HepG2 (cell line): ENCODE results near the gene AQP10. TPM values are rescaled to one million over a fixed set of nuclear protein-coding genes. Genes with fewer than 3 reads are reported as not detected.
A peak's percentile ranks its signal among the peaks of the same experiment; 100 is the strongest.

Source experiments
- ATAC-seq: fragments of 200-7000 bp; cut with Tn5 transposase; 3 replicates; pipeline ENCODE4 v1.9.1; 2020; ENCODE audit warnings: mild to moderate bottlenecking, moderate library complexity
- BruUV-seq: library from RNA; stranded (reverse); fragments of 400-500 nt; replicated peaks from 2 replicates; lab custom pipeline; 2021; lab: Mats Ljungman, UMichigan
- CTCF ChIA-PET: fragments of 300-600 bp; formaldehyde crosslinking; extraction: SDS; loops from one replicate; lab custom pipeline; 2021; ENCODE audit warnings: low total read pairs, inconsistent platforms, low intra/inter-chr PET ratio; lab: Yijun Ruan, JAX
- POLR2A ChIA-PET: fragments of 350-600 bp; sonication (Branson Sonifier 250); formaldehyde crosslinking; loops from one replicate; lab custom pipeline; 2020; ENCODE audit warnings: antibody characterized with exemption, inconsistent platforms; lab: Yijun Ruan, JAX
- DNase-seq: peaks from one replicate; pipeline ENCODE4 v3.0.0-alpha.2; 2015; ENCODE audit warnings: low spot score
- FAIRE-seq: peaks from 3 replicates; lab custom pipeline; 2011; peaks lifted over from hg19 to GRCh38; lab: Jason Lieb, UNC
- H2AFZ ChIP-seq: one replicate; pipeline ENCODE4 v1.6.1; 2011; ENCODE audit warnings: low read length, inconsistent platforms
- H3K27ac ChIP-seq: fragments of 300-600 bp; 3 replicates; pipeline ENCODE4 v1.8.0; 2011; ENCODE audit warnings: mixed run types, mild to moderate bottlenecking, mixed read lengths, low read length, inconsistent platforms; ENCODE audit not compliant: insufficient read depth; ENCODE audit errors: extremely low read length
- H3K27me3 ChIP-seq, 2 experiments: fragments of 200-600 bp in 1 of 2; 2 replicates in 1 of 2; 3 replicates in 1 of 2; pipeline versions ENCODE4 v1.6.0 to v1.8.0; 2011; ENCODE audit warnings: low read length in 2 of 2, mild to moderate bottlenecking in 2 of 2, moderate library complexity in 2 of 2, inconsistent platforms in 1 of 2; ENCODE audit not compliant: insufficient read depth in 2 of 2, control insufficient read depth in 1 of 2
- H3K36me3 ChIP-seq, 2 experiments: fragments of 200-600 bp in 1 of 2; replicated peaks in 1 of 2; 2 replicates in 1 of 2; 3 replicates in 1 of 2; pipeline versions ENCODE4 v1.5.1 to v1.8.0; 2011; ENCODE audit warnings: low read length in 2 of 2, inconsistent platforms in 1 of 2; ENCODE audit not compliant: insufficient read depth in 2 of 2, control insufficient read depth in 1 of 2
- H3K4me1 ChIP-seq: 2 replicates; pipeline ENCODE4 v1.5.1; 2012; ENCODE audit warnings: low read length, inconsistent platforms; ENCODE audit not compliant: insufficient read depth
- H3K4me2 ChIP-seq: 2 replicates; pipeline ENCODE4 v1.6.0; 2011; ENCODE audit warnings: low read depth, low read length, inconsistent platforms
- H3K4me3 ChIP-seq, 3 experiments: fragments of 200-600 bp in 1 of 3; sonication (generic), shearing (Covaris generic) in 1 of 3; replicated peaks in 1 of 3; 2 replicates each; pipeline ENCODE4 v1.5.1; 2011 to 2016; ENCODE audit warnings: low read length in 3 of 3, inconsistent platforms in 2 of 3, low read depth in 2 of 3, mild to moderate bottlenecking in 2 of 3, control low read depth in 1 of 3, mixed read lengths in 1 of 3; ENCODE audit not compliant: insufficient read depth in 1 of 3
- H3K79me2 ChIP-seq: one replicate; pipeline ENCODE4 v1.6.1; 2011; ENCODE audit warnings: low read length, inconsistent platforms; ENCODE audit not compliant: insufficient read depth
- H3K9ac ChIP-seq: 2 replicates; pipeline ENCODE4 v1.6.0; 2011; ENCODE audit warnings: mild to moderate bottlenecking, low read depth, low read length, inconsistent platforms; ENCODE audit not compliant: insufficient read depth
- H3K9me3 ChIP-seq: 2 replicates; pipeline ENCODE4 v1.5.1; 2012; ENCODE audit warnings: mild to moderate bottlenecking, low read length
- H4K20me1 ChIP-seq: 2 replicates; pipeline ENCODE4 v1.6.0; 2011; ENCODE audit warnings: inconsistent platforms, mild to moderate bottlenecking, low read length, moderate library complexity; ENCODE audit not compliant: insufficient read depth
- HES4 ChIP-seq: sonication (generic); formaldehyde crosslinking; IDR thresholded peaks from 2 replicates; pipeline ENCODE4 v1.9.0; 2021; ENCODE audit warnings: mild to moderate bottlenecking, missing genetic modification reagents, borderline replicate concordance
- PAWR ChIP-seq: sonication (generic); formaldehyde crosslinking; IDR thresholded peaks from 2 replicates; pipeline ENCODE4 v1.4.0; 2020; ENCODE audit warnings: missing genetic modification reagents, mild to moderate bottlenecking, borderline replicate concordance
- YEATS2 ChIP-seq: sonication (generic); formaldehyde crosslinking; IDR thresholded peaks from 2 replicates; pipeline ENCODE4 v1.4.0; 2020; ENCODE audit warnings: missing genetic modification reagents, borderline replicate concordance
- ZFP62 ChIP-seq: sonication (generic); formaldehyde crosslinking; IDR thresholded peaks from 2 replicates; pipeline ENCODE4 v1.4.0; 2020; ENCODE audit warnings: missing genetic modification reagents
- ZNF362 ChIP-seq: sonication (generic); formaldehyde crosslinking; IDR thresholded peaks from 2 replicates; pipeline ENCODE4 v1.4.0; 2020; ENCODE audit warnings: missing genetic modification reagents, mild to moderate bottlenecking, borderline replicate concordance
- ZNF484 ChIP-seq: sonication (generic); formaldehyde crosslinking; IDR thresholded peaks from 2 replicates; pipeline ENCODE4 v1.5.1; 2020; ENCODE audit warnings: mild to moderate bottlenecking, low read depth, missing genetic modification reagents, borderline replicate concordance
- ZNF572 ChIP-seq: sonication (generic); formaldehyde crosslinking; IDR thresholded peaks from 2 replicates; pipeline ENCODE4 v1.5.1; 2020; ENCODE audit warnings: mild to moderate bottlenecking, missing genetic modification reagents
- ZNF782 ChIP-seq: sonication (generic); formaldehyde crosslinking; IDR thresholded peaks from 2 replicates; pipeline ENCODE4 v1.4.0; 2020; ENCODE audit warnings: missing genetic modification reagents, mild to moderate bottlenecking, borderline replicate concordance
- WGBS: methylation state at CpG from one replicate; pipeline ENCODE4 v1.1.6; 2017; ENCODE audit warnings: low lambda C conversion rate; 5-methylcytosine and 5-hydroxymethylcytosine counted together
- in situ Hi-C: cut with HindIII; loops from 2 replicates; pipeline ENCODE4 v1.10.0; 2017; ENCODE audit warnings: low pct_unique_long_range_greater_than_20kb; ENCODE audit not compliant: extremely low pct_ligation_motif_present
- intact Hi-C: fragments of 100-400 bp; cut with micrococcal nuclease; formaldehyde crosslinking; loops from one replicate; pipeline ENCODE4 v1.10.0; 2022; ENCODE audit not compliant: unreplicated experiment
- polyA plus RNA-seq, 8 experiments: library from polyadenylated mRNA; depleted of rRNA in 3 of 8; stranded (reverse) in 7 of 8; unstranded in 1 of 8; fragments of >200 nt; fragmentation: Illumina TruSeq in 4 of 8; extraction: Trizol in 4 of 8; gene quantifications; 2 replicates each; pipeline versions ENCODE4 v1.2.1 to v1.2.3, GENCODE V29; 2011 to 2016; ENCODE audit warnings: low read depth in 4 of 8, missing spikeins in 1 of 8, mixed read lengths in 1 of 8; ENCODE audit not compliant: insufficient read depth in 1 of 8
- total RNA-seq, 5 experiments: library from RNA; depleted of rRNA; stranded (reverse); fragments of >200 nt; fragmentation: Illumina TruSeq; extraction: Trizol; gene quantifications; 2 replicates each; pipeline ENCODE4 v1.2.3, GENCODE V29; 2016; ENCODE audit warnings: low read depth in 1 of 5

AQP10 gene
- total and polyA plus RNA-seq, 2 of the 13 experiments (the other 11 are each of a cell fraction or from before 2014, with no cell fraction given), result 0.30 TPM; not detected in 1

GRCh38 chr1:154350383-154350782 lies 29.5 kb downstream of the AQP10 start:
- Histone ChIP-seq H4K20me1 (no peaks in the 10 kb centered on the region), H3K4me1 (peaks cover 43% of the 10 kb centered on the region), H3K4me2 (no peak overlapping the region), H3K27ac (no peak overlapping the region), H3K9me3 (no peaks in the 10 kb centered on the region), H3K79me2 (no peaks in the 10 kb centered on the region), H3K9ac (no peak overlapping the region), H3K4me3 (no peak overlapping the region), H2AFZ (no peak overlapping the region), H3K27me3 (no peaks in the 10 kb centered on the region; a peak in 1 of 5 replicates), H3K36me3 (peaks cover 11 to 26% of the 10 kb centered on the region in 2 experiments; a peak in 4 of 5 replicates)
- DNase-seq (no peak), ATAC-seq (no peak), FAIRE-seq (no peak)
- CTCF ChIA-PET, result no interaction called here
- POLR2A ChIA-PET, result interaction anchor here (1.4 kb wide), 1 partner anchor 24 kb away, joined by 6 read pairs; no protein-coding TSS in a partner anchor
- TF ChIP-seq PAWR (CRISPR knock-in tag) (no peak), ZNF484 (CRISPR knock-in tag) (no peak), ZNF362 (CRISPR knock-in tag) (no peak), ZFP62 (CRISPR knock-in tag) (no peak), YEATS2 (CRISPR knock-in tag) (no peak), ZNF572 (CRISPR knock-in tag) (no peak), ZNF782 (CRISPR knock-in tag) (no peak), HES4 (CRISPR knock-in tag) (no peak)
- in situ Hi-C loops (no loop called here), intact Hi-C loops (loop anchor here (10.0 kb wide), 2 partner anchors 54 to 94 kb away; partner anchors contain the start of gene IL6R)
- WGBS, result 81% methylated on average over 4 of the region's 4 CpGs
- TSS peak; percentile 60 for BruUV-seq
